ENCODE results near the gene SCN1A.

SCN1A gene

DNA sequence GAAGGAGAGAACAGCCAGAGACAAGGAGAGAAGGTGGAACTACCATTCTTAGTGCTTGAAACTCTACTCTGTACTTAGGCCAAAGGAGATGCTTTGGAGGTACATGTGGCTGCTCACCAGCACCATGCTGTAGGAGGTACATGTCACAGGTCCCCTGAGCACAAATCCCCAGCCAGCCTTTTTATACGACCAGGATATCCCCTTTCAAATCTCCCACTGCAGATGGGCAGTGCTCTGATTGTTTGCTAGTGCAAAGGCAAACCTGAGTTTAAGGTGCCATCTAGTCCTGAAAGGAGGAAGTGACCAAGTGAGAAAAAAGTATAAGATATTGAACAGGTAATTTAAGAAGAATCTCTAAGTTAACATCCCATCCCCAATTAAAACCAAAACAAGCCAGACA, 157.2 kb downstream of the SCN1A start:
- Histone ChIP-seq H3K9me3 (ENCODE audit: low read depth, low read length) (no peaks in the 10 kb centered on the region), H3K4me3 (no peak overlapping the region), H3K27ac (no peak overlapping the region), H3K9ac (ENCODE audit: insufficient read length) (no peak overlapping the region), H3K36me3 (ENCODE audit: insufficient read depth, low read length) (no peaks in the 10 kb centered on the region)
- no peak for DNase-seq (ENCODE audit: low read depth, low spot score)
- no peak for TF ChIP-seq POLR2AphosphoS5 (IDR thresholded peaks at IDR 0.05; ENCODE audit: borderline replicate concordance, low read depth, low read length)
- TF ChIP-seq FOXP2 (optimal IDR thresholded peaks at IDR 0.05; ENCODE audit: control extremely low read depth, extremely low read length, insufficient read depth) = no peak
- no peak for TF ChIP-seq EZH2 (IDR thresholded peaks at IDR 0.05)

DNA sequence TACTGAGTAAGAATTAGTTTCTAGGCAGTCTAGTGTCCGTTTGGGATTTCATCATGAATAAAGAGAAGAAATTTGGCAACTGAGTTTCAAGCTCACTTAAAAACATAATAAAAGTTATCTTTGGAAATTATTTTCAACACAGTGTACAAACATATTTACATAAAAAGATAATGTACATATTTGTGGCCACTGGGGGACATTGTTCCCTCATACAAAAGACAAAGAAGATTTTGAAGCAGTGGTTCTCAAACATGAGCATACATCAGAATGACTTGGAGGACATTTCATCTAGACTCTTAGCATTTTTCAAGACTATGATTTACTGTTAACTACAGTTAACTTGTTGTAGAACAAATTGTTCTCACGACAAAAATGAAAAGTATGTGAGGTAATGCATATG, 158.6 kb downstream of the SCN1A start:
- no peak for TF ChIP-seq POLR2AphosphoS5 (IDR thresholded peaks at IDR 0.05; ENCODE audit: borderline replicate concordance, low read depth, low read length)
- no peak for TF ChIP-seq FOXP2 (optimal IDR thresholded peaks at IDR 0.05; ENCODE audit: control extremely low read depth, extremely low read length, insufficient read depth)
- no peak for TF ChIP-seq EZH2 (IDR thresholded peaks at IDR 0.05)
- Histone ChIP-seq H3K27ac (no peak overlapping the region), H3K36me3 (ENCODE audit: insufficient read depth, low read length) (no peaks in the 10 kb centered on the region), H3K9ac (ENCODE audit: insufficient read length) (no peak overlapping the region), H3K9me3 (ENCODE audit: low read depth, low read length) (no peaks in the 10 kb centered on the region), H3K4me3 (no peak overlapping the region)
- no peak for DNase-seq (ENCODE audit: low read depth, low spot score)

DNA sequence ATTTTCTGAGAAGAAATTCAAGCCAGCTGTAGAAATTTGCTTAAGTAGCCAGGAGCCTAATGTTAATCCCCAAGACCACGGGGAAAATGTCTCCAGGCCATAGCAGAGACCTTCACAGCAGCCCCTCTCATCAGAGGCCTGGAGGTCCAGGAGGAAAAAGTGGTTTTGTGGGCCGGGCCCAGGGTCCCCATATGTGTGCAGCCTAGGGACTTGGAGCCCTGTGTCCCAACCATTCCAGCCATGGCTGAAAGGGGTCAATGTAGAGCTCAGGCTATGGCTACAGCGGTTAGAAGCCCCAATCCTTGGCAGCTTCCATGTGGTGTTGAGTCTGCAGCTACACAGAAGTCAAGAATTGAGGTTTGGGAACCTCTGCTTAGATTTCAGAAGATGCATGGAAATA, 160.1 kb downstream of the SCN1A start:
- H3K9me3 ChIP-seq (ENCODE audit: low read depth, low read length) = no peaks in the 10 kb centered on the region
- H3K4me3 ChIP-seq = no peak overlapping the region
- no peak overlapping the region for H3K9ac ChIP-seq (ENCODE audit: insufficient read length)
- no peak for DNase-seq (ENCODE audit: low read depth, low spot score)
- H3K36me3 ChIP-seq (ENCODE audit: insufficient read depth, low read length) = no peaks in the 10 kb centered on the region
- no peak overlapping the region for H3K27ac ChIP-seq
- TF ChIP-seq POLR2AphosphoS5 (IDR thresholded peaks at IDR 0.05; ENCODE audit: borderline replicate concordance, low read depth, low read length) = no peak
- TF ChIP-seq FOXP2 (optimal IDR thresholded peaks at IDR 0.05; ENCODE audit: control extremely low read depth, extremely low read length, insufficient read depth) = no peak
- TF ChIP-seq EZH2 (IDR thresholded peaks at IDR 0.05) = no peak

DNA sequence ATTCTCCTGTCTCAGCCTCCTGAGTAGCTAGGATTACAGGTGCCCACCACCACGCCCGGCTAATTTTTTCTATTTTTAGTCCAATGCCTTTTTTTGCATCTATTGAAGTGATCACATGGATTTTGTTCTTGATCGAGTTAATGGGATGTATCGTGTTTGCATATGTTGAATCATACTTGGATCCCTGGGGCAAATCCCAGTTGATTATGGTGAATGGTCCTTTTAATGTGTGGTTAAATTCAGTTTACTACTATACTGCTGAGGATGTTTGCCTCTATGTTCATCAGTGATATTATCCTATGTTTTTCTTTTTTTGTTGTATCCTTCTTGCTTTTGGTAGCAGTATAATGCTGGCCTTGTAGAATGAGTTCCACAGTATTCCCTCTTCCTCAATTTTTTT, 166.0 kb downstream of the SCN1A start:
- Histone ChIP-seq H3K27ac (no peak overlapping the region), H3K36me3 (ENCODE audit: insufficient read depth, low read length) (no peaks in the 10 kb centered on the region), H3K9ac (ENCODE audit: insufficient read length) (no peak overlapping the region), H3K9me3 (ENCODE audit: low read depth, low read length) (no peaks in the 10 kb centered on the region), H3K4me3 (no peak overlapping the region)
- no peak for DNase-seq (ENCODE audit: low read depth, low spot score)
- TF ChIP-seq EZH2 (IDR thresholded peaks at IDR 0.05) (no peak), FOXP2 (optimal IDR thresholded peaks at IDR 0.05; ENCODE audit: control extremely low read depth, extremely low read length, insufficient read depth) (no peak), POLR2AphosphoS5 (IDR thresholded peaks at IDR 0.05; ENCODE audit: borderline replicate concordance, low read depth, low read length) (no peak)

DNA sequence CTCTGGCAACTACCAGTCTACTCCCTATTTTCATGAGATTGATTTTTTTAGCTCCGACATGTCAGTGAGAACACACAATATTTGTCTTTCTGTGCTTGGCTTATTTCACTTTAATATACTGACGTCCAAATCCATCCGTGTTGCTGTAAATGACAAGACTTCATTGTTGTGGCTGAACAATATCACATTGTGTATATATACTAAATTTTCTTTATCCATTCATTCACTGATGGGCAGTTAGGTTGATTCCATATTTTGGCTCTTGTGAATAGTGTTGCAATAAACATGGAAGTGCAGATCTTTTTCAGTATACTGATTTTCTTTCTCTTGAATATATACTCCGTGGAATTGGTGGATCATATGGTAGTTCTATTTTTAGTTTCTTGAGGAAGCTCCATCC, 168.4 kb downstream of the SCN1A start:
- Histone ChIP-seq H3K27ac (no peak overlapping the region), H3K9me3 (ENCODE audit: low read depth, low read length) (no peaks in the 10 kb centered on the region), H3K4me3 (no peak overlapping the region), H3K36me3 (ENCODE audit: insufficient read depth, low read length) (no peaks in the 10 kb centered on the region), H3K9ac (ENCODE audit: insufficient read length) (no peak overlapping the region)
- TF ChIP-seq FOXP2 (optimal IDR thresholded peaks at IDR 0.05; ENCODE audit: control extremely low read depth, extremely low read length, insufficient read depth) = no peak
- TF ChIP-seq EZH2 (IDR thresholded peaks at IDR 0.05) = no peak
- TF ChIP-seq POLR2AphosphoS5 (IDR thresholded peaks at IDR 0.05; ENCODE audit: borderline replicate concordance, low read depth, low read length) = no peak
- no peak for DNase-seq (ENCODE audit: low read depth, low spot score)

DNA sequence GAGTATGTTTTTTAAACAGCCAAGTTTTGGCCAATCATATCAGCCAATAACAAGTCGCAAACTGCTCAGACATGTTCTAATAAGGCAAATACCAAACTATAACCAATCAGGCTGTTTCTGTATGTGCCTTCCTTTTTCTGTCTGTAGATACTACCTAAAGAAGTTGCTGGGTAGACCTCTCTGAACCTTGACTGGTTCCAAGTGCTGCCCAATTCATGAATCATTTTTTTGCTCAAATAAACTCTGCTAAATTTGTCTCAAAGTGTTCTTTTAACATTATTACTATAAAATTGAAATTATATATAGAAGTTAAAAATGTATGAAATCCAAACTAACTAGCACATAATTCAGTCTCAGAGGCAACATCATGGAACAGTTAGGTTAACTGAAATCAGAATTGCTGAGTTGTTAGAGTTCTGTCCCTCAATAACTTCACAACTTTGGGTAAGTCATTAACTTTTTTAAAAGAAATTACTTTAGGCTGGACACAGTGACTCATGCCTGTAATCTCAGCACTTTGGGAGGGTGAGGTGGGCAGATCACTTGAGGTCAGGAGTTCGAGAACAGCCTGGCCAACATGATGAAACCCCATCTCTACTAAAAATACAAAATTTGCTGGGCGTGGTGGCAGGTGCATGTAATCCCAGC, 169.4 kb downstream of the SCN1A start:
- H3K9me3 ChIP-seq (ENCODE audit: low read depth, low read length) = no peaks in the 10 kb centered on the region
- no peak for TF ChIP-seq POLR2AphosphoS5 (IDR thresholded peaks at IDR 0.05; ENCODE audit: borderline replicate concordance, low read depth, low read length)
- no peak for TF ChIP-seq FOXP2 (optimal IDR thresholded peaks at IDR 0.05; ENCODE audit: control extremely low read depth, extremely low read length, insufficient read depth)
- TF ChIP-seq EZH2 (IDR thresholded peaks at IDR 0.05) = no peak
- DNase-seq (ENCODE audit: low read depth, low spot score) = no peak
- H3K4me3 ChIP-seq = no peak overlapping the region
- H3K9ac ChIP-seq (ENCODE audit: insufficient read length) = no peak overlapping the region
- H3K36me3 ChIP-seq (ENCODE audit: insufficient read depth, low read length) = no peaks in the 10 kb centered on the region
- H3K27ac ChIP-seq = no peak overlapping the region

DNA sequence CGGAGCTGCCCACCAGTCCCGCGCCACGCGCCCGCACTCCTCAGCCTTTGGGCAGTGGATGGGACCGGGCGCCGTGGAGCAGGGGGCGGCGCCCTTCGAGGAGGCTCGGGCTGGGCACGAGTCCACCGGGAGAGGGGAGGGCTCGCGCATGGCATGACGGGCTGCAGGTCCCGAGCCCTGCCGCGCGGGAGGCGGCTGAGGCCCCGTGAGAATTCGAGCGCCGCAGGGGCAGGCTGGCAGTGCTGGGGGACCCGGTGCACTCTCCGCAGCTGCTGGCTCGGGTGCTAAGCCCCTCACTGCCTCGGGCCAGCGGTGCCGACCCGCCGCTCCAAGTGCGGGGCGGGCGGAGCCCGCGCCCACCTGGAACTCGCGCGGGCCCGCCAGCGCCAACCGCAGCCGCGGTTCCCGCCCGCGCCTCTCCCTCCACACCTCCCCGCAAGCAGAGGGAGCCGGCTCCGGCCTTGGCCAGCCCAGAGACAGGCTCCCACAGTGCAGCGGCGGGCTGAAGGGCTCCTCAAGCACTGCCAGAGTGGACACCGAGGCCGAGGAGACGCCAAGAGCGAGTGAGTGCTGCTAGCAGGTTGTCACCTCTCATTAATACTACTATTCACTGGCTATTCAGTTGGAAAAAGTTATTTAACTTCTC, 170.7 kb downstream of the SCN1A start:
- no peak for DNase-seq (ENCODE audit: low read depth, low spot score)
- H3K36me3 ChIP-seq (ENCODE audit: insufficient read depth, low read length) = no peaks in the 10 kb centered on the region
- H3K27ac ChIP-seq = no peak overlapping the region
- no peaks in the 10 kb centered on the region for H3K9me3 ChIP-seq (ENCODE audit: low read depth, low read length)
- TF ChIP-seq POLR2AphosphoS5 (IDR thresholded peaks at IDR 0.05; ENCODE audit: borderline replicate concordance, low read depth, low read length) (no peak), FOXP2 (optimal IDR thresholded peaks at IDR 0.05; ENCODE audit: control extremely low read depth, extremely low read length, insufficient read depth) (no peak), EZH2 (IDR thresholded peaks at IDR 0.05) (no peak)
- H3K4me3 ChIP-seq = no peak overlapping the region
- H3K9ac ChIP-seq (ENCODE audit: insufficient read length) = no peak overlapping the region

DNA sequence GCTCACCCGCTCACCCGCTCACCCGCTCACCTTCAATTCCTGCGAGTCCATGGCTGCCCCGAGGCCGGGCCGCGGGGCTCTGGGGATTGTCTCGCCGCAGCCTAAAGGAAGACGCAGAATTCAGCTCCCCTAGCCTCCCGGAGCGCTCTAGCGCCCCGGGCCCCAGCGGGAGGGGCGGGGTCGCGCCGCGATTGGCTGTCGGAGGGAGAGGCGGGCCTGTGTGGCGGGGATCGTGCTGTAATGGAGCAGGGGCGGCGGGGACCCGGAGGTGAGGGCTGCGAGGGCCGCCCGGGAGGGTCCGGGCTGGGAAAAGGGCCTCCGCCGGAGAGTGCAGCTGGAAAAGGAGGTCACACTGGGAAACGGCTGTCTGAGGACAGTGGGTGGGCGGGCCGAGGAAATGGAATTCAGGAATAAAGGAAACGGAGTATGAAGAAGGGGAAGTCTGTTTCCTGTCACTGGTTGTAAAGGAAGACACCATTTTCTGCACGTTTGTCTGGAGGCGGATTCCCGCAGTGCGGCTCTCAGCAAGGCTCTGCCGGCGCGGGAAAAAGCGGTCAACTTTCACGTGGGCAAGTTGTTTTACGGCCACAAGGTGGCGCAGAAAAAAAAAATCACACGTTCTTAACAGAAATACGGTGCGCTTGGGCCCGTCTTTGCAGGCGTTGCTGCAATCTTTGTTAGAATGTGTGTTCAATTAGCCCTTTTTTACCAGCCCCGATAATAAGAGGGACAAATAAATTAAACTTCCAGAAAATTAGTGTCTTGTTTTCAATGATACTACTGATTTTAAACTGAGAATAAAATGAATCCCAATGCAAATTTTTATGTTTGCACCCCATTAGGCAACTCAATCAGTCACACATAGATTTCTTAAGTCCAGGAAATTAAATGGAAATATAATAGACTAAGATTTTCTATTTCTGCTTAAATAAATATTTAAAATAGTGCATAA, 173.9 kb downstream of the SCN1A start, which contains the start of gene TTC21B:
TSS of gene TTC21B (minus strand) at position 122 of the 952 bp plus-strand sequence. CDS start at position 51, 71 bp downstream.
- Histone ChIP-seq H3K9me3 (ENCODE audit: low read depth, low read length) (no peaks in the 10 kb centered on the region), H3K36me3 (ENCODE audit: insufficient read depth, low read length) (peaks cover 7% of the 10 kb centered on the region), H3K4me3 (peak within 1 kb of the TSS; percentile 90), H3K9ac (ENCODE audit: insufficient read length) (peak within 1 kb of the TSS; percentile 77), H3K27ac (peak within 1 kb of the TSS; percentile 77)
- TF ChIP-seq FOXP2 (optimal IDR thresholded peaks at IDR 0.05; ENCODE audit: control extremely low read depth, extremely low read length, insufficient read depth) (no peak), POLR2AphosphoS5 (IDR thresholded peaks at IDR 0.05; ENCODE audit: borderline replicate concordance, low read depth, low read length) (peak; percentile 74), EZH2 (IDR thresholded peaks at IDR 0.05) (no peak)
- peak; percentile 96 for DNase-seq (ENCODE audit: low read depth, low spot score)
